Endodermal cell (in vitro differentiated cells): Measurements from ENCODE around the gene USP25. TPM values are rescaled to one million over a fixed set of nuclear protein-coding genes. Genes with fewer than 3 reads are reported as not detected.

Experiments used
- DNase-seq: peaks from one replicate; pipeline ENCODE4 v3.0.0-alpha.2; 2017
- H3K27ac ChIP-seq: 2 replicates; pipeline ENCODE4 v1.5.1; 2013; ENCODE audit warnings: mild to moderate bottlenecking, low read depth, low read length, moderate library complexity
- H3K27me3 ChIP-seq: 2 replicates; pipeline ENCODE4 v1.6.1; 2013; ENCODE audit warnings: mild to moderate bottlenecking, low read length, moderate library complexity; ENCODE audit not compliant: insufficient read depth, control insufficient read depth, poor library complexity, severe bottlenecking
- H3K36me3 ChIP-seq: 2 replicates; pipeline ENCODE4 v1.7.0; 2013; ENCODE audit warnings: mild to moderate bottlenecking, low read length, moderate library complexity; ENCODE audit not compliant: control insufficient read depth, insufficient read depth
- H3K4me1 ChIP-seq: one replicate; pipeline ENCODE4 v1.7.0; 2013; ENCODE audit warnings: low read length; ENCODE audit not compliant: control insufficient read depth, insufficient read depth
- H3K4me3 ChIP-seq: 2 replicates; pipeline ENCODE4 v1.5.1; 2013; ENCODE audit warnings: mild to moderate bottlenecking, low read length, moderate library complexity
- H3K9ac ChIP-seq: 2 replicates; pipeline ENCODE4 v1.6.1; 2013; ENCODE audit warnings: mild to moderate bottlenecking, low read length, moderate library complexity; ENCODE audit not compliant: poor library complexity, severe bottlenecking; ENCODE audit errors: extremely low read depth
- H3K9me3 ChIP-seq: 2 replicates; pipeline ENCODE4 v1.6.1; 2013; ENCODE audit warnings: mild to moderate bottlenecking, low read length, moderate library complexity; ENCODE audit not compliant: control insufficient read depth
- H3K27ac Mint-ChIP-seq: 2 replicates; pipeline ENCODE4 v1.8.0; 2020; ENCODE audit warnings: mixed read lengths
- H3K27me3 Mint-ChIP-seq: 2 replicates; pipeline ENCODE4 v1.8.0; 2021; ENCODE audit warnings: mild to moderate bottlenecking, mixed read lengths; ENCODE audit not compliant: insufficient read depth
- H3K36me3 Mint-ChIP-seq: 2 replicates; pipeline ENCODE4 v1.8.0; 2020; ENCODE audit warnings: low read depth, mixed read lengths
- H3K4me1 Mint-ChIP-seq: 2 replicates; pipeline ENCODE4 v1.8.0; 2020; ENCODE audit warnings: mixed read lengths
- H3K4me3 Mint-ChIP-seq: 2 replicates; pipeline ENCODE4 v1.8.0; 2020; ENCODE audit warnings: mild to moderate bottlenecking, moderate library complexity, mixed read lengths
- H3K9me3 Mint-ChIP-seq: 2 replicates; pipeline ENCODE4 v1.8.0; 2020; ENCODE audit warnings: mild to moderate bottlenecking, mixed read lengths
- WGBS, 2 experiments: methylation state at CpG; one replicate each; pipeline versions ENCODE4 v1.1.5 to v1.1.7; 2013; ENCODE audit warnings: missing lambda C conversion rate in 2 of 2, mixed read lengths in 1 of 2; ENCODE audit not compliant: insufficient coverage in 1 of 2, insufficient read length in 1 of 2; 5-methylcytosine and 5-hydroxymethylcytosine counted together
- total RNA-seq, 2 donors: library from RNA; stranded (reverse); fragmentation: NEBNext Ultra II Directional in 1 of 2; extraction: Animal tissue kit (Norgen Biotek cat#: 25700) in 1 of 2; gene quantifications; 2 replicates in 1 of 2; 3 replicates in 1 of 2; pipeline ENCODE4 v1.2.1, GENCODE V29; 2021
- TF ChIP-seq, protein P1 (sequence below): fragments of 200-600 bp; sonication (generic); conservative IDR thresholded peaks from 2 replicates; pipeline ENCODE4 v1.5.0; 2021; ENCODE audit warnings: antibody characterized with exemption, mild to moderate bottlenecking

The USP25 gene
- total RNA-seq, 2 donors from 2014 or later: 31.4 to 34.9 TPM

DNA sequence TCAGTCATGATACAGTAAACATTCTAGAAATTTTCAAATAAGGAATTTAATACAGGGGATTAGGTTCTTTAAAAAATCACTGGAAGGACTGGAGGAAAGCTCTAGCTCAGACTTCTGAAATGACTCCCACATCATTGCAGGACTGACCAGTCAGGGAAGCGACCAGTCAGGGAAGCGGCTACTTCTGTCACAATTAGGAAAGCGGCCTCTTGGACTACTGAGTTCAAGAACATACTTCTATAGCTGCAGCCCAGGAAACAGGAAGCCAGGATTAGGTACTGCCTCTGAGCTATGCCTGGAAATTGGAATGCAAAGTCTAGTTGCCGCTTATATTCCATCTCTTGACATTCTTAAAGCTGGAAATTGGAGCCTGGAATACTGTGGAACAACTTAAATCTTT, 45.5 kb downstream of the USP25 start:
- H3K27ac Mint-ChIP-seq: no peak overlapping the region
- no peak overlapping the region for H3K4me3 Mint-ChIP-seq
- peaks cover 3% of the 10 kb centered on the region for H3K36me3 Mint-ChIP-seq
- TF ChIP-seq, protein P1, sequence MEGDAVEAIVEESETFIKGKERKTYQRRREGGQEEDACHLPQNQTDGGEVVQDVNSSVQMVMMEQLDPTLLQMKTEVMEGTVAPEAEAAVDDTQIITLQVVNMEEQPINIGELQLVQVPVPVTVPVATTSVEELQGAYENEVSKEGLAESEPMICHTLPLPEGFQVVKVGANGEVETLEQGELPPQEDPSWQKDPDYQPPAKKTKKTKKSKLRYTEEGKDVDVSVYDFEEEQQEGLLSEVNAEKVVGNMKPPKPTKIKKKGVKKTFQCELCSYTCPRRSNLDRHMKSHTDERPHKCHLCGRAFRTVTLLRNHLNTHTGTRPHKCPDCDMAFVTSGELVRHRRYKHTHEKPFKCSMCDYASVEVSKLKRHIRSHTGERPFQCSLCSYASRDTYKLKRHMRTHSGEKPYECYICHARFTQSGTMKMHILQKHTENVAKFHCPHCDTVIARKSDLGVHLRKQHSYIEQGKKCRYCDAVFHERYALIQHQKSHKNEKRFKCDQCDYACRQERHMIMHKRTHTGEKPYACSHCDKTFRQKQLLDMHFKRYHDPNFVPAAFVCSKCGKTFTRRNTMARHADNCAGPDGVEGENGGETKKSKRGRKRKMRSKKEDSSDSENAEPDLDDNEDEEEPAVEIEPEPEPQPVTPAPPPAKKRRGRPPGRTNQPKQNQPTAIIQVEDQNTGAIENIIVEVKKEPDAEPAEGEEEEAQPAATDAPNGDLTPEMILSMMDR: no peak
- peaks cover under 1% of the 10 kb centered on the region for H3K36me3 ChIP-seq
- no peaks in the 10 kb centered on the region for H3K27me3 ChIP-seq
- no peak overlapping the region for H3K9ac ChIP-seq
- WGBS, 2 experiments: 94 to 98% methylated on average over 4 of the region's 4 CpGs
- DNase-seq: no peak
- H3K9me3 ChIP-seq: no peaks in the 10 kb centered on the region
- H3K9me3 Mint-ChIP-seq: no peaks in the 10 kb centered on the region
- no peaks in the 10 kb centered on the region for H3K27me3 Mint-ChIP-seq
- no peaks in the 10 kb centered on the region for H3K4me1 ChIP-seq
- H3K4me3 ChIP-seq: no peak overlapping the region
- peaks cover 10% of the 10 kb centered on the region for H3K4me1 Mint-ChIP-seq
- H3K27ac ChIP-seq: no peak overlapping the region

DNA sequence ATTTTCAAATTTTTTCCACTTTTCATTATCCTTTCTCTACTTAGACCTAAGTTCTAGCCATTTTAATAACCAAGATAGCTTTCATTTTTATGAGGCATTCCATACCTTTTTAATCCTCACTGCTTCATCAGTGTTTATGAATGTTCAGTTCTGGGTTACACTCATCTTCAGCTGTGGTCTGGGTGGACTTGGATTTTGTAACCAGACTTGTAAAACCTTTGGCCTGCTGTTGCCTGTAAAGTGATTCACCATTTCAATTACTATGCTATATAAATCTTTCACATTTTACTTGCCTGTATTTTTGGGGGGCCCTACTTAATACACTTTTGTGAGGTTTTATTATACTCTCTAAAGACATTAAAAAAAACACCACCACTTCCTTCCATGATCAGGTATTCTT, 46.2 kb downstream of the USP25 start:
- Histone ChIP-seq H3K4me3 (no peak overlapping the region), H3K9ac (no peak overlapping the region), H3K4me1 (no peaks in the 10 kb centered on the region), H3K27ac (no peak overlapping the region), H3K36me3 (peaks cover 7% of the 10 kb centered on the region), H3K27me3 (no peaks in the 10 kb centered on the region), H3K9me3 (no peaks in the 10 kb centered on the region)
- H3K27ac Mint-ChIP-seq: no peak overlapping the region
- no peaks in the 10 kb centered on the region for H3K9me3 Mint-ChIP-seq
- DNase-seq: no peak
- H3K36me3 Mint-ChIP-seq: peaks cover 8% of the 10 kb centered on the region
- no peak overlapping the region for H3K4me3 Mint-ChIP-seq
- peaks cover 10% of the 10 kb centered on the region for H3K4me1 Mint-ChIP-seq
- no peaks in the 10 kb centered on the region for H3K27me3 Mint-ChIP-seq
- TF ChIP-seq, protein P1: no peak

- DNase-seq: no peak
- Histone ChIP-seq H3K36me3 (peaks cover 15% of the 10 kb centered on the region), H3K9me3 (no peaks in the 10 kb centered on the region), H3K4me3 (no peak overlapping the region), H3K27ac (no peak overlapping the region), H3K9ac (no peak overlapping the region), H3K4me1 (no peaks in the 10 kb centered on the region), H3K27me3 (no peaks in the 10 kb centered on the region)
- 88 to 100% methylated on average over 1 to 2 of the region's 2 CpGs for WGBS, 2 experiments
- TF ChIP-seq, protein P1: no peak
- H3K36me3 Mint-ChIP-seq: peaks cover 16% of the 10 kb centered on the region
- H3K4me3 Mint-ChIP-seq: no peak overlapping the region
- H3K27ac Mint-ChIP-seq: no peak overlapping the region
- H3K27me3 Mint-ChIP-seq: no peaks in the 10 kb centered on the region
- H3K4me1 Mint-ChIP-seq: peaks cover 4% of the 10 kb centered on the region
- H3K9me3 Mint-ChIP-seq: no peaks in the 10 kb centered on the region
Observed at GRCh38 chr21:15776818-15777217, 47.0 kb downstream of the USP25 start.
